ENCODE results near the gene DNMBP.

DNA sequence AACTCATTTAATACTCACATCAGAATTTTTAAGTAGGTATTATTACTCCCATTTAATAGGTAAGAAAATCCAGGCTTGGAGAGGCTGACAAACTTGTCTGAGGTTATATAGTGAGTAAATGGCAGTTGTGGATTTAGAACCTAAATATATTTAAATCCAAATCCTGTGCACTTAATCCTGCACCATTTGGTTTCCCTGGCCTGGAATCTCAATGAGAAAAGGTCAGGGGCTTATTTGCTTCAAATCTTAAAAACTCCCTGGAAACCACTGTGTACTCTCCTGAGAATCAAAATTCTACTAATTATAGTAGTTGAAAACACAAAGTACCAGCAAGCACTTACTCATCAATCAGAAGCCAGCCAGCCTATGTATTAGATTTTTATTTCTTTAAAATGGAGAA is 97.7 kb downstream of the DNMBP start:
- TF ChIP-seq CTCF (IDR thresholded peaks at IDR 0.05; ENCODE audit: poor library complexity), result no peak
- no peak for TF ChIP-seq EZH2phosphoT487 (IDR thresholded peaks at IDR 0.05; ENCODE audit: low read depth, severe bottlenecking, unreplicated experiment)

All from hepatocyte (in vitro differentiated cells).